H1 (cell line): ENCODE measurements around the gene OR1E1. TPM values are rescaled to one million over a fixed set of nuclear protein-coding genes. Genes with fewer than 3 reads are reported as not detected.
A peak's percentile ranks its signal among the peaks of the same experiment; 100 is the strongest.
"Not testable (repeated sequence)": the region's sequence is repeated elsewhere in the genome, so short reads cannot be mapped to it uniquely, and the experiment has no call there.

Experiments
- CTCF ChIA-PET: fragments of 300-600 bp; sonication (Branson Sonifier 250); formaldehyde crosslinking; loops from one replicate; lab custom pipeline; 2021; ENCODE audit not compliant: partially characterized antibody; lab: Charles Lee
- POLR2A ChIA-PET: fragments of 300-600 bp; sonication (Branson Sonifier 250); formaldehyde crosslinking; loops from one replicate; lab custom pipeline; 2021; ENCODE audit warnings: inconsistent platforms; ENCODE audit not compliant: partially characterized antibody; lab: Charles Lee
- DNase-seq, 2 experiments: peaks; one replicate each; pipeline versions ENCODE4 v3.0.0 to v3.0.0-alpha.2; 2010 to 2022; ENCODE audit warnings: low spot score in 2 of 2, low read depth in 1 of 2, mixed read lengths in 1 of 2
- FAIRE-seq: peaks from 2 replicates; lab custom pipeline; 2011; peaks lifted over from hg19 to GRCh38; lab: Jason Lieb, UNC
- H2AFZ ChIP-seq: 2 replicates; pipeline ENCODE4 v1.8.1; 2012; ENCODE audit warnings: low read length, inconsistent platforms
- H2AK5ac ChIP-seq: 2 replicates; pipeline ENCODE4 v1.6.1; 2013; ENCODE audit warnings: low read depth, low read length
- H2BK120ac ChIP-seq: replicated peaks from 2 replicates; pipeline ENCODE3; 2013; ENCODE audit warnings: low read depth, low read length, inconsistent platforms
- H2BK12ac ChIP-seq: 2 replicates; pipeline ENCODE4 v1.6.1; 2013; ENCODE audit warnings: low read depth, low read length
- H2BK15ac ChIP-seq: 2 replicates; pipeline ENCODE4 v1.6.1; 2013; ENCODE audit warnings: low read length
- H2BK20ac ChIP-seq: 2 replicates; pipeline ENCODE4 v1.6.1; 2013; ENCODE audit warnings: low read length
- H2BK5ac ChIP-seq: 2 replicates; pipeline ENCODE4 v1.6.1; 2013; ENCODE audit warnings: low read depth, low read length
- H3K14ac ChIP-seq: 2 replicates; pipeline ENCODE4 v1.6.1; 2013; ENCODE audit warnings: inconsistent platforms; ENCODE audit not compliant: insufficient read length
- H3K18ac ChIP-seq: 2 replicates; pipeline ENCODE4 v1.6.1; 2013; ENCODE audit warnings: low read length; ENCODE audit errors: extremely low read depth
- H3K23ac ChIP-seq: 2 replicates; pipeline ENCODE4 v1.6.1; 2013; ENCODE audit warnings: inconsistent platforms; ENCODE audit not compliant: insufficient read length
- H3K23me2 ChIP-seq: 2 replicates; pipeline ENCODE4 v1.6.1; 2013; ENCODE audit warnings: low read depth, low read length
- H3K27ac ChIP-seq: 2 replicates; pipeline ENCODE4 v1.6.1; 2011; ENCODE audit warnings: low read depth, low read length, inconsistent platforms
- H3K27me3 ChIP-seq, 4 experiments: replicated peaks in 1 of 4; 1 replicate in 1 of 4; 2 replicates in 3 of 4; pipeline versions ENCODE4 v1.6.1 to v1.8.1; 2011 to 2013; ENCODE audit warnings: low read length in 3 of 4, mild to moderate bottlenecking in 3 of 4, inconsistent platforms in 2 of 4, mixed read lengths in 2 of 4, moderate library complexity in 1 of 4; ENCODE audit not compliant: control insufficient read depth in 3 of 4, insufficient read depth in 3 of 4; ENCODE audit errors: extremely low read depth in 1 of 4
- H3K36me3 ChIP-seq, 4 experiments: 2 replicates each; pipeline versions ENCODE4 v1.6.1 to v1.8.1; 2011 to 2013; ENCODE audit warnings: mild to moderate bottlenecking in 4 of 4, low read length in 3 of 4, moderate library complexity in 2 of 4, control low read depth in 1 of 4, inconsistent platforms in 1 of 4; ENCODE audit not compliant: insufficient read depth in 4 of 4, control insufficient read depth in 2 of 4
- H3K4ac ChIP-seq: replicated peaks from 2 replicates; pipeline ENCODE3; 2013; ENCODE audit warnings: low read length, low read depth, mixed read lengths, inconsistent platforms; ENCODE audit not compliant: insufficient read length
- H3K4me1 ChIP-seq, 4 experiments: replicated peaks in 1 of 4; 1 replicate in 1 of 4; 2 replicates in 3 of 4; pipeline versions ENCODE4 v1.6.1 to v1.8.1; 2011 to 2013; ENCODE audit warnings: low read length in 3 of 4, inconsistent platforms in 2 of 4, mixed read lengths in 1 of 4; ENCODE audit not compliant: insufficient read depth in 4 of 4, control insufficient read depth in 3 of 4
- H3K4me2 ChIP-seq, 2 experiments: 2 replicates each; pipeline versions ENCODE4 v1.6.1 to v1.8.1; 2011 to 2013; ENCODE audit warnings: low read depth in 2 of 2, low read length in 2 of 2, control low read depth in 1 of 2, inconsistent platforms in 1 of 2, mild to moderate bottlenecking in 1 of 2; ENCODE audit not compliant: insufficient read depth in 1 of 2
- H3K4me3 ChIP-seq, 4 experiments: fragments of 200-600, 300-600 bp in 1 of 4; sonication (generic), shearing (Covaris generic), sonication (Bioruptor Twin) in 1 of 4; 2 replicates each; pipeline versions ENCODE4 v1.5.1 to v1.8.1; 2011 to 2016; ENCODE audit warnings: low read length in 4 of 4, low read depth in 3 of 4, control low read depth in 2 of 4, inconsistent platforms in 2 of 4, mild to moderate bottlenecking in 2 of 4, mixed read lengths in 1 of 4, moderate library complexity in 1 of 4; ENCODE audit not compliant: insufficient read depth in 2 of 4; ENCODE audit errors: extremely low read depth in 1 of 4
- H3K56ac ChIP-seq: replicated peaks from 2 replicates; pipeline ENCODE3; 2013; ENCODE audit warnings: low read depth, mild to moderate bottlenecking, mixed read lengths, low read length, inconsistent platforms; ENCODE audit not compliant: insufficient read length
- H3K79me1 ChIP-seq: 2 replicates; pipeline ENCODE4 v1.6.1; 2013; ENCODE audit warnings: low read depth, low read length, control low read depth
- H3K79me2 ChIP-seq, 2 experiments: 2 replicates each; pipeline versions ENCODE4 v1.6.1 to v1.8.1; 2012 to 2013; ENCODE audit warnings: low read length in 2 of 2, mild to moderate bottlenecking in 2 of 2, inconsistent platforms in 1 of 2; ENCODE audit not compliant: insufficient read depth in 2 of 2, control insufficient read depth in 1 of 2
- H3K9ac ChIP-seq, 4 experiments: replicated peaks in 1 of 4; 1 replicate in 1 of 4; 2 replicates in 3 of 4; pipeline versions ENCODE4 v1.6.1 to v1.8.1; 2011 to 2013; ENCODE audit warnings: low read depth in 3 of 4, low read length in 3 of 4, control low read depth in 2 of 4, mild to moderate bottlenecking in 2 of 4, moderate library complexity in 2 of 4, inconsistent platforms in 1 of 4; ENCODE audit errors: extremely low read depth in 1 of 4
- H3K9me3 ChIP-seq, 2 experiments: 2 replicates each; pipeline versions ENCODE4 v1.6.1 to v1.8.1; 2012 to 2013; ENCODE audit warnings: mild to moderate bottlenecking in 2 of 2, moderate library complexity in 2 of 2, control low read depth in 1 of 2, inconsistent platforms in 1 of 2, low read depth in 1 of 2, low read length in 1 of 2, mixed read lengths in 1 of 2; ENCODE audit not compliant: insufficient read depth in 2 of 2
- H4K20me1 ChIP-seq, 2 experiments: replicated peaks in 1 of 2; 2 replicates each; pipeline versions ENCODE3 to v1.8.1; 2011 to 2013; ENCODE audit warnings: inconsistent platforms in 2 of 2, low read length in 2 of 2, mild to moderate bottlenecking in 1 of 2; ENCODE audit not compliant: insufficient read depth in 2 of 2, control insufficient read depth in 1 of 2
- H4K5ac ChIP-seq: 2 replicates; pipeline ENCODE4 v1.6.1; 2013; ENCODE audit warnings: low read length, low read depth, mixed read lengths, inconsistent platforms; ENCODE audit not compliant: insufficient read length
- H4K8ac ChIP-seq: 2 replicates; pipeline ENCODE4 v1.8.0; 2013; ENCODE audit warnings: mild to moderate bottlenecking, moderate library complexity, low read length, inconsistent platforms; ENCODE audit not compliant: insufficient read depth; ENCODE audit errors: extremely low read depth
- H4K91ac ChIP-seq: replicated peaks from 2 replicates; pipeline ENCODE3; 2013; ENCODE audit warnings: low read length, mixed read lengths, inconsistent platforms; ENCODE audit not compliant: insufficient read length
- MAX ChIP-seq: IDR thresholded peaks from 2 replicates; pipeline ENCODE4 v1.6.1; 2012; ENCODE audit warnings: inconsistent platforms
- YY1 ChIP-seq: IDR thresholded peaks from 2 replicates; pipeline ENCODE4 v1.6.1; 2011; ENCODE audit warnings: low read depth, mild to moderate bottlenecking, low read length
- WGBS, 2 experiments: shearing (Covaris generic) in 1 of 2; methylation state at CpG; one replicate each; pipeline versions ENCODE4 v1.1.6 to v1.1.7; 2013 to 2015; ENCODE audit warnings: low lambda C conversion rate in 2 of 2, mixed read lengths in 2 of 2, inconsistent platforms in 1 of 2, low coverage in 1 of 2, missing lambda C conversion rate in 1 of 2; ENCODE audit not compliant: insufficient replicate concordance in 2 of 2, insufficient coverage in 1 of 2, insufficient read length in 1 of 2; ENCODE audit errors: extremely low coverage in 1 of 2, missing lambda C conversion rate in 1 of 2; 5-methylcytosine and 5-hydroxymethylcytosine counted together
- polyA plus RNA-seq, 7 experiments: library from polyadenylated mRNA; depleted of rRNA in 3 of 7; stranded (reverse) in 5 of 7; unstranded in 2 of 7; fragments of >200 nt in 5 of 7; fragments of 200-250 nt in 2 of 7; gene quantifications; 1 replicate in 5 of 7; 2 replicates in 1 of 7; 4 replicates in 1 of 7; pipeline versions ENCODE4 v1.2.1 to v1.2.3, GENCODE V29; 2011 to 2013; ENCODE audit warnings: missing spikeins in 2 of 7, mixed read lengths in 2 of 7
- total RNA-seq: library from RNA; stranded (reverse); fragmentation: NEBNext Ultra II Directional; extraction: Animal tissue kit (Norgen Biotek cat#: 25700); gene quantifications from 2 replicates; pipeline ENCODE4 v1.2.1, GENCODE V29; 2021

The OR1E1 gene
- total and polyA plus RNA-seq, 2 of the 8 experiments (the other 6 are each of a cell fraction or from before 2014, with no cell fraction given) = not detected

- H3K27ac ChIP-seq, H3K36me3 ChIP-seq, H3K9ac ChIP-seq, H4K8ac ChIP-seq, H2BK15ac ChIP-seq, H2AFZ ChIP-seq, H3K23ac ChIP-seq, H2BK120ac ChIP-seq, H3K27me3 ChIP-seq, H2BK12ac ChIP-seq, POLR2A ChIA-PET, H3K56ac ChIP-seq, H3K4ac ChIP-seq, H3K18ac ChIP-seq, H3K4me2 ChIP-seq, H3K4me3 ChIP-seq, H3K79me1 ChIP-seq, CTCF ChIA-PET, H2BK5ac ChIP-seq, H4K91ac ChIP-seq, H3K23me2 ChIP-seq, H3K9me3 ChIP-seq, H3K4me1 ChIP-seq, H3K79me2 ChIP-seq, H3K14ac ChIP-seq, H4K20me1 ChIP-seq, H2BK20ac ChIP-seq, H2AK5ac ChIP-seq, H4K5ac ChIP-seq: not testable (repeated sequence)
- peak; percentile 56; the same call in 1 of the 2 replicates for TF ChIP-seq YY1
- TF ChIP-seq MAX = 0 out of 2 replicates have a peak, but pooled peaks have one; percentile 24
- FAIRE-seq (peak; percentile 82), DNase-seq (peak in 1 of 2 experiments; percentile 65)
- WGBS, 2 experiments = 78% methylated on average over 7 of the region's 7 CpGs; no CpG with 5 or more reads in 1 of the 2 experiments
Measured at GRCh38 chr17:3433215-3433614, 35.0 kb upstream of the OR1E1 start.
